Dedifferentiated amniotic fluid mesenchymal stem cell (primary cell): ENCODE measurements around the gene NOTCH1.
A peak's percentile ranks its signal among the peaks of the same experiment; 100 is the strongest.

Experiments used
- DNase-seq: peaks from one replicate; pipeline ENCODE4 v3.0.0-alpha.2; 2016; ENCODE audit errors: extremely low spot score

NOTCH1 gene

GRCh38 chr9:136501686-136502085 is 44.2 kb downstream of the NOTCH1 start:
- DNase-seq = no peak

- DNase-seq = no peak
These were observed 45.6 kb downstream of the NOTCH1 start for GRCh38 chr9:136499935-136500910.

GRCh38 chr9:136499071-136499934 is 46.5 kb downstream of the NOTCH1 start:
- no peak for DNase-seq

GRCh38 chr9:136497916-136498695 is 47.7 kb downstream of the NOTCH1 start:
- no peak for DNase-seq

DNA sequence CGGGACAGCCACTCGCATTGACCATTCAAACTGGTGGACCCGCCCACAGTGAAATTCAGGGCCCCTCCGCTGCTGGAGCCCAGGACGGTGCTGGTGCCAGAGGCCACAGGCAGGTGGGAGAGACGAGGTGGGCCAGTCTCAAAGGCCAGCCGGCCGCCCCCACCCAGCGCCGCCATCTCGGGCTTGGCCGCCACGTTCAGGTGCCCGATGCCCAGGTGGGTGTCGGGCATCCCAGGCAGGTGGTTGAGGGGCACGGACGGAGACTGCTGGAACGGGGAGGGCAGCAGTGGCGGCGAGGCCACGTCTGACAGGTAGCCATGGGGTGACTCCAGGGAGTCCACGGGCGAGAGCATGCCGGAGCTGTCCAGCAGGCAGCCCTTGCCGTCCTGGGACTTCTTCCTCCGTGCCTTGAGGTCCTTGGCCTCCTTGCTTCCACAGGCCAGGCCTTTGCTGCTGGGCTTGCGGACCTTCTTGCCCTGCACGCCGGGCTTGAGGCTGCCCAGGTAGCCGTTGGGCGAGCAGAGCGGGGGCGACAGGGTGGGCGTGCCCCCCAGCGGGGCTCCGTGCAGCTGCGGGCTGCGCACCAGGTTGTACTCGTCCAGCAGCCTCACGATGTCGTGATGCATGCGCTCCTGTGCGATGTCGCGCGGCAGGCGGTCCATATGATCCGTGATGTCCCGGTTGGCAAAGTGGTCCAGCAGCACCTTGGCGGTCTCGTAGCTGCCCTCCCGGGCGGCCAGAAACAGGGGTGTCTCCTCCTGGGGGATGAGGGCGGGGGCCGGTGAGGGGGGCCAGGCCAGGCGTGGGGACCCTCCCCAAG is 48.8 kb downstream of the NOTCH1 start:
- no peak for DNase-seq

GRCh38 chr9:136496181-136496580 is 49.7 kb downstream of the NOTCH1 start:
- DNase-seq = no peak

DNA sequence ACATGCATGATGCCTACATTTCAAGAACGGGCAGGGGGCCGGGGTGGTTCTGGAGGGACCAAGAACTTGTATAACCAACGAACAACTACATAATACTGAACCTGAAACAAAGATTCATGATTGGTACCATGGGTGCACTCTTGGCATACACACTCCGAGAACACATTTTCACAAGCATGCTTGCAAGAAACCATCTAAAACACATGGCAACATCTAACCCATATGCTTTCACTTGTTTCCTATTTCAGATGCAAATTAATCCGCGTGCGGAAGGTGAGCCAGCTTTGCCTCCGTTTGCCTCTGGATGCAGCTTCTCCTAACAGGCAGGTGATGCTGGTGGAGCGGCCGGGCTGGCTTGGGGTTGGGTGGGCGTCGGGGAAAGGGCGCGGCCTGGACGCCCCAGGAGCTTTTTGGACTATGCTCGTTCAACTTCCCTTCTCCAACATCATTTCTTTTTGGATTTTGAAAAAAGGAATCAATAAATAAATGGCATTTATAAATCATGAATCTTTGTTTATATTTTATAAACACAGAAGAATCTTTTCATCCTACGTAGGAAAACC is 50.5 kb downstream of the NOTCH1 start:
- DNase-seq = no peak

GRCh38 chr9:136494531-136495215 is 51.2 kb downstream of the NOTCH1 start:
- peak; percentile 49 for DNase-seq

- no peak for DNase-seq
These were observed 51.8 kb downstream of the NOTCH1 start for GRCh38 chr9:136494012-136494411.

- DNase-seq = no peak
These were observed 52.3 kb downstream of the NOTCH1 start for GRCh38 chr9:136493567-136493971.

GRCh38 chr9:136492978-136493522 is 52.8 kb downstream of the NOTCH1 start:
- DNase-seq = no peak

DNA sequence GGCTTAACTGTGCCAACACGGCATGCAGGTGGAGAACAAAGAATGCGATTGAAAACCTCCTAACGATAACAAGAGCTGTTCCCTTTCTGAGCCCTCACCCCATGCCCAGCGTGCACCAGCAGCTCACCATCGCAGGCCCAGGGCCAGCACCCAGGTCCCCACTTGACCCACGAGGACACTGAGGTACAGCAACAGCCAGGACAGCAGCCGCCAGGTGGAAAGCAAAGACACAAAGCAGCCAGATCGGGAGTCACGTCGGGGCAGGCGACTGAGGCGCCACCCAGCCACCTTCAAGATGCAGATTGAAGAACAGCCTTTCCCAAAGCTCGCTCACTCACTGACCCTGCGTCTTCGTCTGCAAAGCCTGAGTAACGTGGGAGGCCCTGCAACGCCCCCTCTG is 56.1 kb downstream of the NOTCH1 start:
- no peak for DNase-seq

DNA sequence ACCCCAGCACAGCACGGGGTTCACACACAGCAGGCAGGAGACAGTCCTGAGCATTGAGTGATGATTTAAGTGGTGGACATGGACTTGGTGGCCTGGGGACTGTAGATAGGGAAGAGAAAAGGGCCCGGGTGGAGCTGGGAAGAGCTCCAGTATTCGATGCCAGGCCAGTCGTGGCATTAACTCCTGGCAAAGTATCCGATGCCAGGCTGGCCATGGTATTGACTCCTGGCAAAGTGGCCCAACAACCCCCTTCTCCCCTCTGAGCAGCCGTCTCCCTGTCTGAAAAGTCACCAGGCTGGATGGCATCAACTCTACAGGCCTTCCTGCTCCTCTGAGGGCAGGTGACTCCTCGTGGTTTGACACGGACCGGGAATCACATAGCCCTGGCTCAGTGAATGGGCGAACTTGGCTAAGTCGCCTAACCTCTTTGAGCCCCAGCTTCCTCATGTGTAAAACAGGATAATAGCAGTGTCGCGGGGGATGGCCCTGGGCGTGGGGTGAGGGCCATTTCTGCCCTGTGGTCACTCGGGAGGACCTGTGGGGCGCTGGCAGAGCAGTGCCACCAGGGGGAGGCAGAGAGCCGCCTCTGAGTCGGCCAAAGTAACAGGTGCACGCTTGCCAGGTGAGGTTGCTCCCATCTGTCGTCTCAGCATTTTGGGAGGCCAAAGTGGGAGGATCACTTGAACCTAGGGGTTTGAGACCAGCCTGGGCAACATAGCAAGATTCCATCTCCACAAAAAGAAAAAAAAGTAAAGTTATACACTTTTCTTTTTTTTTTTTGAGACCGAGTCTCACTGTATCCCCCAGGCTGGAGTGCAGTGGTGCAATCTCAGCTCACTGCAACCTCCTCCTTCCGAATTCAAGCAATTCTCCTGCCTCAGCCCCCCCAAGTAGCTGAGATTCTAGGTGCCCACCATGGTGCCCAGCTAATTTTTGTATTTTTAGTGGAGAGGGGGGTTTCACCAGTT is 57.3 kb downstream of the NOTCH1 start:
- DNase-seq = no peak

GRCh38 chr9:136487672-136488071 is 58.2 kb downstream of the NOTCH1 start:
- DNase-seq = no peak

- DNase-seq = no peak
These were observed 58.8 kb downstream of the NOTCH1 start for GRCh38 chr9:136486823-136487620.

- no peak for DNase-seq
These were observed 59.7 kb downstream of the NOTCH1 start for GRCh38 chr9:136486131-136486530.
